Left hindlimb (tissue), 1 donor: ENCODE results near the gene AP1M1.

Experiments
- DNase-seq: peaks from one replicate; pipeline ENCODE4 v3.0.0-alpha.2; 2018

The AP1M1 gene

GRCh38 chr19:16233836-16234551 lies 36.3 kb downstream of the AP1M1 start:
- DNase-seq = no peak

GRCh38 chr19:16234552-16235445 lies 37.1 kb downstream of the AP1M1 start:
- no peak for DNase-seq

- no peak for DNase-seq
Measured at GRCh38 chr19:16235811-16236652, 38.3 kb downstream of the AP1M1 start.

GRCh38 chr19:16244091-16244490 lies 46.4 kb downstream of the AP1M1 start:
- no peak for DNase-seq

GRCh38 chr19:16247353-16248182 lies 49.9 kb downstream of the AP1M1 start:
- DNase-seq = peak; percentile 89

- no peak for DNase-seq
Measured at GRCh38 chr19:16248380-16249023, 50.8 kb downstream of the AP1M1 start.

- DNase-seq = no peak
Measured at GRCh38 chr19:16249826-16250404, 52.2 kb downstream of the AP1M1 start.

- DNase-seq = no peak
Measured at GRCh38 chr19:16252459-16253205, 54.9 kb downstream of the AP1M1 start.

- DNase-seq = no peak
Measured at GRCh38 chr19:16254851-16255408, 57.2 kb downstream of the AP1M1 start.

- no peak for DNase-seq
Measured at GRCh38 chr19:16257509-16258002, 59.8 kb downstream of the AP1M1 start.

GRCh38 chr19:16258440-16258903 lies 60.8 kb downstream of the AP1M1 start:
- peak; percentile 70 for DNase-seq

- no peak for DNase-seq
Measured at GRCh38 chr19:16259385-16260159, 61.9 kb downstream of the AP1M1 start.

- DNase-seq = no peak
Measured at GRCh38 chr19:16260160-16260811, 62.6 kb downstream of the AP1M1 start.

GRCh38 chr19:16260812-16261161 lies 63.1 kb downstream of the AP1M1 start:
- DNase-seq = no peak

- DNase-seq = no peak
Measured at GRCh38 chr19:16261584-16262368, 64.1 kb downstream of the AP1M1 start.

- DNase-seq = no peak
Measured at GRCh38 chr19:16262618-16263017, 64.9 kb downstream of the AP1M1 start.

- no peak for DNase-seq
Measured at GRCh38 chr19:16263141-16263761, 65.5 kb downstream of the AP1M1 start.
